KMS-11 (cell line): ENCODE results near the gene NDUFS2.

Source experiments
- H2AFZ ChIP-seq: fragments of 200-600 bp; sonication (generic); 2 replicates; pipeline ENCODE4 v1.6.1; 2016; ENCODE audit warnings: antibody characterized with exemption, mixed run types, low read depth
- H3K27ac ChIP-seq: fragments of 200-600 bp; sonication (generic); 2 replicates; pipeline ENCODE4 v1.6.1; 2016; ENCODE audit warnings: mild to moderate bottlenecking, mixed run types
- H3K27me3 ChIP-seq: fragments of 200-600 bp; sonication (generic); 2 replicates; pipeline ENCODE4 v1.6.1; 2017; ENCODE audit warnings: mild to moderate bottlenecking, low read depth, mixed run types, moderate library complexity; ENCODE audit not compliant: insufficient read depth
- H3K36me3 ChIP-seq: fragments of 200-600 bp; sonication (generic); 2 replicates; pipeline ENCODE4 v1.6.1; 2017; ENCODE audit warnings: mild to moderate bottlenecking, mixed run types; ENCODE audit not compliant: insufficient read depth
- H3K4me1 ChIP-seq: fragments of 200-600 bp; sonication (generic); 2 replicates; pipeline ENCODE4 v1.6.1; 2016; ENCODE audit warnings: mild to moderate bottlenecking, low read depth, mixed run types; ENCODE audit not compliant: poor library complexity, severe bottlenecking
- H3K4me2 ChIP-seq: fragments of 200-600 bp; sonication (generic); 2 replicates; pipeline ENCODE4 v1.7.0; 2016; ENCODE audit warnings: mild to moderate bottlenecking, mixed run types
- H3K4me3 ChIP-seq: fragments of 200-600 bp; sonication (generic); IDR thresholded peaks from 2 replicates; pipeline ENCODE4 v1.6.1; 2017; ENCODE audit warnings: low read depth, low read length, mixed read lengths; ENCODE audit not compliant: insufficient read depth
- H3K79me2 ChIP-seq: fragments of 200-600 bp; sonication (generic); 2 replicates; pipeline ENCODE4 v1.6.1; 2016; ENCODE audit warnings: low read depth, mixed run types; ENCODE audit not compliant: insufficient read depth
- H3K9ac ChIP-seq: fragments of 200-600 bp; sonication (generic); 2 replicates; pipeline ENCODE4 v1.6.1; 2016; ENCODE audit warnings: mild to moderate bottlenecking, mixed run types
- H4K20me1 ChIP-seq: fragments of 200-600 bp; sonication (generic); 2 replicates; pipeline ENCODE4 v1.6.1; 2016; ENCODE audit warnings: mild to moderate bottlenecking, mixed run types; ENCODE audit not compliant: insufficient read depth
- TF ChIP-seq, protein P1 (sequence below): fragments of 200-600 bp; sonication (generic); conservative IDR thresholded peaks from 2 replicates; pipeline ENCODE4 v1.6.1; 2017; ENCODE audit warnings: low read depth, mild to moderate bottlenecking, antibody characterized with exemption, low read length, moderate library complexity, mixed read lengths

The NDUFS2 gene

DNA sequence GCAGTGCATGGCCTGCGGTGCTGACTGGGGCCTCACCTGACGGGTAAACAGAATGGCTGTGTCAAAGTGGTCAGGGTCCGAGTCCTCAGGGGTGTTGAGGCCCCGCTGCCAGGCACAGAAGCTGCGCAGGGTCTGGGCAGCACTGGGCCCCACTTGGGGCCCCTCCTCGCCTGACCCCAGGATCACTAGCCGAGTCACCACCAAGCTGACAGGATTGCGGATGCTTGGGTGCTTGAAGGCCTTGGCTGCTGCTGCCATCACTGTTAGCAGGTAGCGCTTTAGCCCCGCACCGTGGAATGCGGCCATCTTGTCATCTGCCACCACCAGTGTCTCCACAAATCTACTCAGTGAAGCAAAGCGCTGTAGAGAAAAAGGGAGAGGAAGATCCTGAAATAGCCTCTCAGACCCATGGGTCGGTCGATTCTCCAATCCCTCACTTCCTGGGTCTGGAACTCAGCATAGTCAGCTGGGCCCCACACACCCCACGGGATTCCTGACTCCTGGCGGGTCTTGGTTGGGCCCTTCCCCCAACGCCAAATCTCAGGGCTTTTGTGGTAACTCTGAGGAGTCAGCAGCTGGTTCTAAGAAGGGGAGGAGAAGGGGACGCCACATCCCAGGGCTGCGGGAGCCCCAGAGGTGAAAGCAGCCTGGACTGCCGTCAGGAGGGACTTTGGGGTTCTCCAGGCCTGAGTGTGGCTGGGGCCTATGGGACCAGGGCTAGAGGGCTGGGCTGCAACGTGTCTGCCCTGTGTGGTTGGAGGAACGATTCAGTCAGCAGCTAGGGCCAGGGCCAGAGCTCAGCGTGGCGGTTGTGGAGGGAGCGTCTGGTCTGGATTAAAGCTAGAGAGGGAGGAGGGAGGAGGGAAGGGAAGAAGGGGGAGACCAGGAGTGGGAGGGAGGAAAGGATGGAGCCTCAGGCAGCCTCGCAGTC, 5.4 kb upstream of the NDUFS2 start:
- no peak overlapping the region for H2AFZ ChIP-seq
- TF ChIP-seq, protein P1, sequence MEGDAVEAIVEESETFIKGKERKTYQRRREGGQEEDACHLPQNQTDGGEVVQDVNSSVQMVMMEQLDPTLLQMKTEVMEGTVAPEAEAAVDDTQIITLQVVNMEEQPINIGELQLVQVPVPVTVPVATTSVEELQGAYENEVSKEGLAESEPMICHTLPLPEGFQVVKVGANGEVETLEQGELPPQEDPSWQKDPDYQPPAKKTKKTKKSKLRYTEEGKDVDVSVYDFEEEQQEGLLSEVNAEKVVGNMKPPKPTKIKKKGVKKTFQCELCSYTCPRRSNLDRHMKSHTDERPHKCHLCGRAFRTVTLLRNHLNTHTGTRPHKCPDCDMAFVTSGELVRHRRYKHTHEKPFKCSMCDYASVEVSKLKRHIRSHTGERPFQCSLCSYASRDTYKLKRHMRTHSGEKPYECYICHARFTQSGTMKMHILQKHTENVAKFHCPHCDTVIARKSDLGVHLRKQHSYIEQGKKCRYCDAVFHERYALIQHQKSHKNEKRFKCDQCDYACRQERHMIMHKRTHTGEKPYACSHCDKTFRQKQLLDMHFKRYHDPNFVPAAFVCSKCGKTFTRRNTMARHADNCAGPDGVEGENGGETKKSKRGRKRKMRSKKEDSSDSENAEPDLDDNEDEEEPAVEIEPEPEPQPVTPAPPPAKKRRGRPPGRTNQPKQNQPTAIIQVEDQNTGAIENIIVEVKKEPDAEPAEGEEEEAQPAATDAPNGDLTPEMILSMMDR: no peak
- H3K9ac ChIP-seq: no peak overlapping the region
- peaks cover 20% of the 10 kb centered on the region for H3K4me1 ChIP-seq
- no peak overlapping the region for H3K4me3 ChIP-seq
- H3K36me3 ChIP-seq: no peaks in the 10 kb centered on the region
- no peaks in the 10 kb centered on the region for H4K20me1 ChIP-seq
- no peaks in the 10 kb centered on the region for H3K79me2 ChIP-seq
- no peak overlapping the region for H3K4me2 ChIP-seq
- H3K27me3 ChIP-seq: no peaks in the 10 kb centered on the region; the same call in 1 of the 2 replicates
- H3K27ac ChIP-seq: no peak overlapping the region

DNA sequence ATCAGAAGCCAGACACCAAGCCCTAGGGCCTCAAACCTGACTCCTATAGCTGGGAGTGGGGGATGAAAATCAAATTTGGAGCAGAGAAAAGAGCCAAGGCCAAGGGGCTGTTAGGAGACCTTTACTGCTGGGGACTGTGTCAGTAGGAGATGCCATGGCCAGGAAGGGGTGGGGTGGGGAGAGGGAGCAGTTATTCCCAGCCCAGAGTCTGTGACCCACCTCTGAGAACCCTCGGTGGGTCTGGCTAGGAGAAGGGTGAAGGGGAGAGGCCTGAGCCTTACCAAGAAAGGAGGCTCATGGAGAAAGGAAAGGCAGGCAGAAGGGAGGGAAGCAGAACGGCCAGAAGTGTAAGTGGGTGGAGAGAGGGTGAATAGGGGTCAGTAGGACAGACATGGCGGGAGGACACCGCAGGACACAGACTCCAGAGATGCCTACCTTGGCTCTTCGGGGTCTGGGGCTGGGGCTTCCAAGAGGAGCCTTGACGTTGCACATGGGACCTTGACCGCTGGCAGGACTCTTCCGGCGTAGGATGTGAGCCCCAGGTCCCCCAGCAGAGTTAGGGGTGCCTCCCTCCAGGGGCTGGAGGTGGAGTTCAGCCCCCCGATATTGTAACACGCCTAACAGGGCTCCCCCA, 4.5 kb upstream of the NDUFS2 start:
- H2AFZ ChIP-seq: no peak overlapping the region
- no peak overlapping the region for H3K27ac ChIP-seq
- no peak overlapping the region for H3K4me3 ChIP-seq
- H3K27me3 ChIP-seq: no peaks in the 10 kb centered on the region; the same call in 1 of the 2 replicates
- TF ChIP-seq, protein P1: no peak
- H3K79me2 ChIP-seq: peaks cover 4% of the 10 kb centered on the region; the same call in 1 of the 2 replicates
- H4K20me1 ChIP-seq: no peaks in the 10 kb centered on the region
- no peak overlapping the region for H3K4me2 ChIP-seq
- peaks cover 12% of the 10 kb centered on the region for H3K4me1 ChIP-seq
- H3K36me3 ChIP-seq: no peaks in the 10 kb centered on the region
- H3K9ac ChIP-seq: no peak overlapping the region

DNA sequence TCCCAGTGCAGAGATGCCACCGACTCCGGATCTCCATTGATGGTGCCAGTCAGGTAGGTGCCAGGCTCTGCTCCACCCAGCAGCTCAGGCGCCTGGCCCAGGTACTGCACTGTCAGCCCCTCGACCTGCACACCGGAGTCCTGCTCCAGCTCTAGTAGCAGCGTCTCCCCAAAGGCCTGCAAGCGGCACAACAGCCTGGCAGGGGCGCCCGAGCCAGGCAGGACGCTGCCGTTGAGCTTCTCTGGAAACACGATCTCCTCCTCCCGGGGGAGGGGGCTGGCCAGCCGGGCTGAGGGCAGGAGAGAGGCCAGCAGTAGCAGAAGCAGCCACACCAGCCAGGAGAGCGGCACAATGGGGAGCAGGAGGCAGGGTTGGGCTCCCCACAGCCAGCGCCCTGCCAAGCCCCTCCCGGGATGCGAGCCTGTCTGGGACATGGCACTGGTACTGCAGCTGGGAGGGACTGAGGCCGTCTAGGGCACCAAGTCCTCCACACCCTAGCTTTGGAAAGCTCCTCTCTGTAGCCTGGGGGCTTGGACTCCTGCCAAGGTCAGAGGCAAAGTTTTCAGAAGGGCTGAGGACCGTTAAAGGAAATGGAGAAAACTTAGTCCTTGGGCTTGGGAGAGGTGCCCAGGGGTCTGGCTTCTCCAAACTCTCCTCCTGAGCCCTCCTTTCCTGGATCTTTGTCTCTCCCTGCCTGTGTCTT, 3.8 kb upstream of the NDUFS2 start:
- H3K4me2 ChIP-seq: no peak overlapping the region
- peaks cover 16% of the 10 kb centered on the region for H3K4me1 ChIP-seq
- no peak overlapping the region for H3K27ac ChIP-seq
- no peaks in the 10 kb centered on the region for H4K20me1 ChIP-seq
- H3K79me2 ChIP-seq: peaks cover 11% of the 10 kb centered on the region; the same call in 1 of the 2 replicates
- TF ChIP-seq, protein P1: no peak
- no peaks in the 10 kb centered on the region; the same call in 1 of the 2 replicates for H3K27me3 ChIP-seq
- no peak overlapping the region for H3K9ac ChIP-seq
- no peaks in the 10 kb centered on the region for H3K36me3 ChIP-seq
- H3K4me3 ChIP-seq: no peak overlapping the region
- H2AFZ ChIP-seq: no peak overlapping the region

DNA sequence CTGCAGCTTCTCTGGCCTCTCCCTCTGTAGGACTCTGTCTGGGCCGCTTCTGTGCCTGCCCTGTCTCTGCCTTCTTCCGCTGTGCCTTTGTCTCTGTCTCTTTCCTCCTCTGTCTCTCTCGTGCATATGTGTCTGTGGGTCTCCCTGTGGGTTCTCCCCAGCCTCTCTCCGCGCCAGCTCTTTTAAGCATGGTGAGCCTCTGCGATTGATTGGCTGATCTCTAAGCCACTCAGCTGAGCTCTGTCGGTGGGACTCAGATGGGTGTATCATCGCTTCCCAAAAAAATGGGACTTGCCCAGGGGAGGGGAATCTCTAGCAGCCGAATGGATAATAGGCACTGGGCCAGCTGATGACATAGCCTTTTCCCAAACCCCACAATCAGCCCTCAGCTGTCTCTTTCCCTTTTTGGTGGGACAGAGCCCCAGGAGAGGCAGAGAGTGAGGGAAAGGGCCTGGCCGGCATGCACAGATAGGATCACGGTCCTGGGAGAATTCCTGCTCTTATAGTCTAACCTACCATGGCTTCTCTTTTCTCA, 3.2 kb upstream of the NDUFS2 start, which contains the start of gene ADAMTS4:
Gene ADAMTS4 (minus strand): TSS at position 158 of the 535 bp plus-strand sequence. CDS start 427 bp downstream, outside the sequence.
- H3K36me3 ChIP-seq: no peaks in the 10 kb centered on the region
- H3K9ac ChIP-seq: no peak within 1 kb of the TSS
- no peak within 1 kb of the TSS for H3K4me2 ChIP-seq
- no peak within 1 kb of the TSS for H2AFZ ChIP-seq
- TF ChIP-seq, protein P1: no peak
- no peak within 1 kb of the TSS for H3K4me3 ChIP-seq
- no peaks in the 10 kb centered on the region for H4K20me1 ChIP-seq
- H3K4me1 ChIP-seq: peaks cover 18% of the 10 kb centered on the region
- peaks cover 14% of the 10 kb centered on the region; the same call in 1 of the 2 replicates for H3K79me2 ChIP-seq
- H3K27ac ChIP-seq: no peak within 1 kb of the TSS
- H3K27me3 ChIP-seq: no peaks in the 10 kb centered on the region; the same call in 1 of the 2 replicates
